GM18505 (cell line): ENCODE results near the gene STARD9.

ENCODE experiments used
- ATAC-seq: cut with Tn5 transposase; IDR thresholded peaks from one replicate; pipeline ENCODE4 v1.9.1; 2021; ENCODE audit not compliant: unreplicated experiment
- POLR2A ChIP-seq: IDR thresholded peaks from 4 replicates; pipeline ENCODE4 v1.6.1; 2011; ENCODE audit warnings: borderline replicate concordance; ENCODE audit not compliant: insufficient read depth, insufficient read length; ENCODE audit errors: extremely low read depth

Gene STARD9

DNA sequence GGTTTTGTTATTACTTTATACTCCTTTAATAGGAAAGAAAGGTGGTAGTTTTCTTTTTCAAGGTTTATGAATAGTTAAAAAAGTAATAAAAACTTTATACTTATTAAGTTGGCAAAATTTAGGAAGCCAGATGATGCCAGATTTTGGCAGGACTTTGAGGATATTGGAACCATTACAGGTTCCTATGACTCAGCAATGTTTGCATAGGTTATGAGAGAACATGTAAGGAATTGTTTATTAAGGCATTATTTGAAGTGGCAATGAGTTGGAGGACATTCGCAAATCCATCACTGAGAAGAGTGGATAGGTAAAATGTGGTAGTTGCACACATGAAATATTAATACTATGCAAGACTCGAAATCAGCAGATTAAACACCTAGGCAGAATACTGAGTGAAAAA is 131.7 kb downstream of the STARD9 start:
- no peak for ATAC-seq
- TF ChIP-seq POLR2A = no peak

DNA sequence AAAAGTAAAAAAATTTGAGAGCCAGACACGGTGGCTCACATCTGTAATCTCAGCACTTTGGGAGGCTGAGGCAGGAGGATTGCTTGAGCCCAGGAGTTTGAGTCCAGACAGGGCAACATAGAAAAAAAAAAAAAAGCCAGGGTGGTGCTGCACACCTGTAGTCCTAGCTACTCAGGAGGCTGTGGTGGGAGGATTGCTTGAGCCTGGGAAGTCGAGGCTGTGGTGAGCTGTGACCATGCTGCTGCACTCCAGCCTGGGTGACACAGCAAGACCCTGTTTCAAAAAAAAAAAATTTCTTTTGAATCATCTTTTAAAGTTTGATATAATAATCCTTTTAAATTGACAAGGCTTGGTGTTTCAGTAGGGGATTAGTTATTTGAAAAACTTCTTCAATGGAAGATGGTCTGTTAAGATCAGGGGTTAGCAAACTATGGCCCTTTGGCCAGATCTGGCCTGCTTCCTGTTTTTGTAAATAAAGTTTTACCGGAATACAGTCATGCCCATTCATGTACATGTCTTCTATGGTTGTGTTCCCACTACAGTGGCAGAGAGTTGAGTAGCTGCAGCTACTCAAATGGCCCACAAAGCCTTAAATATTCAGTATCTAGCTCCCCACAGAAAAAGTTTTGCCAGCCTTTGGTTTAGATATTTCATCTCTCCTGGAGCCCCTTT is 132.6 kb downstream of the STARD9 start:
- TF ChIP-seq POLR2A = no peak
- no peak for ATAC-seq

DNA sequence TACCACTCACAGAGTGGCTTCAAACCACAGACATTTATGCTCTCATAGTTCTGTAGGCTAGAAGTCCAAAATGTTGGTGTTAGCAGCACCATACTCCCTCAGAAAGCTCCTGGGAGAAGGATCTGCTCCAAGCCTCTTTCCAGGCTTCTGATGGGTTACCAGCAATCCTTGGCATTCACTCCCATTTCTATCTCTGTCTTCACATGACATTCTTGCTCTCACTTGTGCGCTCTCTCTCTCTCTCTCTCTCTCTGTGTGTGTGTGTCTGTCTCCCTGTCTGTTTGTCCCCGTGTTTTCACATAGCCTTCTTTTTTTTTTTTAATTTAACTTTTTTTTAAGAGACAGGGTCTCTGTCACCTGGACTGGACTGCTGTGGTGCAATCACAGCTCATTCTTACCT is 135.3 kb downstream of the STARD9 start:
- no peak for TF ChIP-seq POLR2A
- no peak for ATAC-seq

DNA sequence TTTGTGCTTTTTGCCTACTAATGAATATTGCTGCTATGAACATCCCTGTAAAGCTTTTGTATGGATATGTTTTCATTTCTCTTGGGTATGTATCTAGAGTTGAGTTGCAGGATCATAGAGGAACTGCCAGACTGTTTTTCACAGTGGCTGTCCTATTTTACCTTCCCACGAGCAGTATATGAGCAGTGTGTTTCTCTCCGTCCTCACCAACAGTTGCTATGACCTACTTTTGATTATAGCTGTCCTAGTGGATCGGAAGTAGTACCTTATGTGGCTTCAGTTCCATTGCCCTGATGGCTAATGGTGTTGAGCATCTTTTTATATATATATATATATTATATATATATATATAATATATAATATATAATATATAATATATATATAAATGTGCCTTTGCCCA is 136.3 kb downstream of the STARD9 start:
- no peak for ATAC-seq

DNA sequence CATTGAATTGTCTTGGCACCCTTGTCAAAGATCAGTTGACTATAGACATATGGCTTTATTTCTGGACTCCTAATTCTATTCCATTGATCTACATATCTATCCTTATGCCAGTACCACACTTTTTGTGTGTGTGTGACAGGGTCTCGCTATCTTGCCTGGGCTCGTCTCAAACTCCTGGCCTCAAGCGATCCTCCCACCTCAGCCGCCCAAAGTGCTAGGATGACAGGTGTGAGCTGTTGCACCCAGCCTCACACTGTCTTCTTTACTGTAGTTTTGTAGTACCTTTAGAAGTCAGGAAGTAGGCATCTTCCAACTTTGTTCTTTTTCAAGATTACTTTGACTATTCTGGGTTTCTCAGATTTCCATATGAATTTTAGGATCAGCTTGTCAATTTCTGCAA is 137.2 kb downstream of the STARD9 start:
- TF ChIP-seq POLR2A = no peak
- no peak for ATAC-seq

More for the DNA sequence above, 136.3 kb downstream of the STARD9 start:
- no peak for TF ChIP-seq POLR2A

DNA sequence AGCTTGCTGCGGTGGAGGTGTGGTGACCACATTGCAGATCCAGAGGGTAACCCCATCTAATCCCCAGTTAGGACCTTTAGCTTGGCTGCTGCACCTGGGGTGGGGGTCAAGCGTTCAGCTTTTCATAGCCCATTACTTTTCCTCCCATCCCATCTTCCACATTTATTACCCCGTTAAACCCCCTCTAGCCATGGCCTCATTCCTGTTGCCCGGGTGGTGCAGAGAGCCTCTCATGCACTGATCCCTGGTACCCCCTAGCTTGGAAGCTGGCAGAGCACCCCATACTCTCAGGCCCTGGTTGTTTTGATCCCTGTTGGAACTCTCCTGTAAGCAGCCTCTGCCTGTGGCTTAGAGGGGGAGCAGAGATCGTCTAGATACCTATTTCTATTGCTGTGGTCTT is 140.7 kb downstream of the STARD9 start:
- ATAC-seq = no peak
- no peak for TF ChIP-seq POLR2A

DNA sequence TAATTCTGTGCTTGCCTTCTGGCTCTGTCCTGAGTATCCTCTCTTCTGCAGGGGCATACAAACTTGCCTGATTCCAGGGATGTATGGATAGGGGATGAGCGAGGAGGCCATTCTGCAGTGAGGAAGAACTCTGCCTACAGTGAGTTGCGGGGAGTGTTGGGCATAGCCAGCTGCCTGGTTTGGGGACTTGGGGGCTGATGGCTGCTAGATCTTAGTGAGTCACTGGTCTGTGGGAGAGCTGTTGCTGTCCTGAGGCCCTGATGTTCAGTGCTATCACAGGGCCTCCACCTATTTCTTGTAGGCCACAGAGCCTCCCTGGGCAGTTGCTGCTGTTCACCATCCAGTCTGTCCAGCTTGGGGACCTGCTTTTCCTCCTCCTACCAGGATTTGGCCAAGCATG is 141.2 kb downstream of the STARD9 start:
- TF ChIP-seq POLR2A = no peak
- no peak for ATAC-seq

DNA sequence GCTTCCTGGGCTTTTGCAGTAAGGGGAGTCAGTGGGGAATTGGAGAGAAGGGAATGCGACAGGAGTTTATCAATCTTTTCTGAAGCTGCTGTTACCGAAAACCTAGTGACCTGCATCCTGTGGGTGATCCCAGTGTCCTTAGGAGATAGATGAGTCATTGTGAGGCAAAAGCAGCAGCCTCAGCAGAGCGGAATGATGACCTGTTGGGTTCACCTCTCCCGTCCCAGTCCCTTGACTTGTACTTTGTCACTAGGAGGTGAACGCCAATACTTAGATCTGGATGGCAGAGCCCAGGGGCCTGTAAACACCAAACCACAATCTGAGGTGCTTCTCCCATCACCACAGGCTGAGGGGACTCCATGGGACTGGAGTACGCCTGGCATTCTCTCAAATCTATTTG is 143.6 kb downstream of the STARD9 start:
- no peak for TF ChIP-seq POLR2A
- no peak for ATAC-seq

DNA sequence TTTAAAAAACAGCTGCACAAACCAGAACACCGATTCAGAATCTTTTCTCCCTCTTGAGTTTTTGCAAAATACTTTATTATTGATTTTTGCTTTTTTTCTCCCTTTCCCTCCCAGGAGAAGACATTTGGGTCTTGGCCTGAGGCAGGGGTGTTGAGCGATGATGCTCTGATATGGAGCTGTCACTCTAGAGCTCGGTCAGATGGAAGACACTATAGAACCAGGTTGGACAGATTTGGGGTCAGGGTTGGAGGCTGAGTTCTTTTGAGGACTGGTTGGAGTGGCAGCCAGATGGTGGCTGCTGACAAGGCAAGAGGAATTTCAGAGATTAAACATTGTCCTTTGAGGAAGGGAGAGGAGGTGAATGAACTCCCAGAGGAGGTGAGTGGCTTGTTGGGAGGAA is 144.7 kb downstream of the STARD9 start:
- TF ChIP-seq POLR2A = no peak
- ATAC-seq = no peak

DNA sequence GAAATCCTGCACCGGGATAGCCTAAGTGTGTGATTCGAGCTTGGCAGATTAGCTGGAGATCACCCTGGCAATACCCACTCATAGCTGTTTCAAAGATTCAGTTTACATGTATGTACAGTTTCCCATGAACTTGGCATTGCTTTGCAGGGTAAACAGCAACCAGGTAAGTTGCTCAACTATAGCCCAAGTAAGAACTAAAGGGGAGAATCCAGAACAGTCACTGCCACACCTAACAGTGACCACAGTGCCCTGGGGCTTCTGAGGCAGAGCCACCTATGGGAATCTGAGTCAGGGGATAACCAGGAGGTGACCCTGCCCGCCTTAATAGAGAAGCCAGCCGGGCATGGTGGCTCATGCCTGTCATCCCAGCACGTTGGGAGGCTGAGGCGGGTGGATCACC is 145.6 kb downstream of the STARD9 start:
- ATAC-seq = no peak
- TF ChIP-seq POLR2A = no peak

DNA sequence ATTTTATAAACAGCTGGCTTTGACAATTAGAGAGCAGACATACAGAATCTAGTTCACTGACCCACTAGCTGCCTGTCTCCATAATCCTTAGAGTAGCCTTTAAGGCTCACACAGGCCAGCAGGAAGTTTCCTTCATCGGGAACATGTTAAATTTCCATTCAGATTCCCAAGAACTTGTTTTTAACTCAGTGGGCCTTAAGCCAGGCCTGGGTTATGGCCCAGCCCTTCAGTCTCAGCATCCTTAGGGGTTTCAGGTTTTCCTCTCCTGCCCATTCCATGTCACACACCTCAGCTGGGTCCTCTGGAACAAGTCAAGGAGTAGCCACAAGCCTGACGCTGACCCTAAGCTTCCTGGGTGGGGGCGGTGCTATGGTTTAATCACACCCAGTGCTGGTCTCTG is 146.5 kb downstream of the STARD9 start:
- TF ChIP-seq POLR2A = no peak
- no peak for ATAC-seq

DNA sequence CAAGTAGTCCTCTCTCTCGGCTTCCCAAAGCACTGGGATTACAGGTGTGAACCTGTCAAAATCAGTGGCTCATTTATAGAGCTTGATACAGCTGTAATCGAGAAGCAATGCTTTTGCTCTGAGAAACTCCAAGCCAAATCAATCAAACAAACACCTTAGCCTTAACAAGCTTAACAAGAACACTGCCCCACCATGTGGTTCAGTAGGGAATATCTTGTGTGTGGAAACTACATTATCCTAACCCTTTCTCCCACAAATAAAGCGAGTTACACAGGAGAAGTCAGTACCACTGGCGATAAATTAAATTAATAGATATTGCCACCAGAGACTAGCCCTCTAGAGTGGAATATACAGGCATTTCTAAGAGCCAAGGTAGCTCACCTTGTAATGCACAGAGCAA is 147.7 kb downstream of the STARD9 start:
- ATAC-seq = no peak
- TF ChIP-seq POLR2A = no peak

DNA sequence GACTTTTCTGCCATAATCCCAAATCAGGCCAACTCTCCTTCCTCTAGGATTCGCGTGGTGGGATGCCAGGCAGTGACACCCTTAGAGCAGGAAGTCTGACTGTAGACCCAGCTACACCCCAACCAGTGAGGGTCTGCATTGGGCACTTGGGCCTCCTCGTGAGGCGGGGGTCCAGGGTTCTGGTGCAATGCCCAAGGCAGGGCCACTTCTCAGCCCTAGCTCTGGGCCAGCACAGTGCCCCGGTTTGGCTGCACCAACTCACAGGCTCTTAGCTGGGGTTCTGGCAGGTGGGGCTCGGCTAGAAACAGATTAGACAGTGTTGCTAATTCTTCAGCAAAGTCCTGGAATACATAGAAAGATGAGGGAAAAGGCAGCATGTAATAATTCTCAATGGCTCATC is 148.9 kb downstream of the STARD9 start:
- ATAC-seq = no peak
- TF ChIP-seq POLR2A = no peak

DNA sequence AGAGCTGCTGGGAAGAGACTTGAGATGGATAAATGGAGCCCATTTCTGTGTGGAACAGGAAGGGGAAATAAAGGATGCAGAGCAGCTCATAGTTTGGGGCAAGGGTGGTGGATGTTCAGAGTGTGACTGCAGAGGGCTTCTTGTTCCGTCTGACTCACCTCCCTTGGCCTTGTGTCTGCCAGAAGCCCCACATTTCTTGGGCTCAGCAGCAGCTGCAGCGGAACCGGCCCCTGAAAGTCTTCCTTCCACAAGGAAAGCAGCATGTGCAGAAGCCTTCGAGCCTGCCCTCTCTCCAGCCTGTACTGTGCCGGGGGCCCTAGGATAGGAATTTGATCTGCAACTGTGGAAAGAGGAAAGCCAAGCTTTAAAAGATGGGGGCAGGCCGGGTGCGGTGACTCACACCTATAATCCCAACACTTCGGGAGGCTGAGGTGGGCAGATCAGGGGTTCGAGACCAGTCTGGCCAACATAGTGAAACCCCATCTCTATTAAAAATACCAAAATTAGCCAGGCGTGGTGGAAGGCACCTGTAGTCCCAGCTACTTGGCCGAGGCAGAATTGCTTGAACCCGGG is 150.0 kb downstream of the STARD9 start:
- ATAC-seq = no peak
- no peak for TF ChIP-seq POLR2A

DNA sequence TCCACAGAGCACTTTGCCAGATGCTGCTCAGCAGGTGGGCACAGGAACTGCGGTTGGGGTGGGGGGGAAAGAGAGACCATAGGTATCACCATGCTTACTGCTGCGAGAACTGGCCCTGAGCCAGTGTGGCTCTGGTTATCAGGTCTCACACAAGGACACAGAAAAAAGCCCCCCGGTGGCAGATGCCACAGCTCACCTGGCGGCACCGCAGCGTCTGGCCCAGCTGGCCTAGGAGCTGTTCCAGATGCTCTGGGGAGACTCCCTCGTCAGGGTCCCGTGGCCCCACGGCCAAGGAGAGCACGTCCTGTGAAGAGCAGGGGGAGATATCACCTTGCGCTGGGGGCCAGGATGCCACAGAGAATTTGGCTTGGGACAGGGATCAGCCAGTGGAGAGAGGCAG is 150.7 kb downstream of the STARD9 start:
- no peak for TF ChIP-seq POLR2A
- no peak for ATAC-seq

DNA sequence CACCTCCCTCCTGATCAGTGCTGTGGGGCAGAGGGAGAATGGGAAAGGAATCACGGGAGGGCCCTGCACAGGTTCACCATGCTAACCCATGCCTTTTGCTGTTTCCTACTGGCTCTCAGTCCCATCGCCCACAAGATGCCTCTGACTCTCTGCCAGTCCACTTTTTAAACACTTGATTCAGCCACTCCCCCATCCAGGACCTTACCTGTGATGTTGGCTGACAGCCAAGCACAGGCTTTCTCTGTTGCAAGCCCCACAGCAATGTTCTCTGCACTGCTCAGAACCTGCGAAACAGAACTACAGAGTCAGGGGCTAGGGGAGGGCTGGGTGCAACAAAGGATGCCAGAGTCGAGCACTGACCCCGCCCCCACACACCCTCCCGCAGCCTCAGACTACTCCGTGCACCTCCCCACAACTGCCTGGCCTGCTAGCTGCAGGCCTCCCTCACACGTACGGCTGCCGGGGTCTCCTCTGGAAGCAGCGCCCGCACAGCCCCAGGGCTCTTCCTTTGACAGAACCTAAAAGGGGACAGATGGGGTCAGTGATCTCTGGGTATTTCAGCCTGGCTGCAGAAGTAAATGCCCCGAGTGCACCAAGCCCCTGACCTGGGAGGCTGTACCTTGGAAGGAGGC is 152.5 kb downstream of the STARD9 start:
- no peak for TF ChIP-seq POLR2A
- no peak for ATAC-seq
